HepG2 (cell line): ENCODE results near the gene ADAMTS17. TPM values are rescaled to one million over a fixed set of nuclear protein-coding genes. Genes with fewer than 3 reads are reported as not detected.

Source experiments
- ATAC-seq: fragments of 200-7000 bp; cut with Tn5 transposase; 3 replicates; pipeline ENCODE4 v1.9.1; 2020; ENCODE audit warnings: mild to moderate bottlenecking, moderate library complexity
- BruUV-seq: library from RNA; stranded (reverse); fragments of 400-500 nt; replicated peaks from 2 replicates; lab custom pipeline; 2021; lab: Mats Ljungman, UMichigan
- CTCF ChIA-PET: fragments of 300-600 bp; formaldehyde crosslinking; extraction: SDS; loops from one replicate; lab custom pipeline; 2021; ENCODE audit warnings: low total read pairs, inconsistent platforms, low intra/inter-chr PET ratio; lab: Yijun Ruan, JAX
- POLR2A ChIA-PET: fragments of 350-600 bp; sonication (Branson Sonifier 250); formaldehyde crosslinking; loops from one replicate; lab custom pipeline; 2020; ENCODE audit warnings: antibody characterized with exemption, inconsistent platforms; lab: Yijun Ruan, JAX
- DNase-seq: peaks from one replicate; pipeline ENCODE4 v3.0.0-alpha.2; 2015; ENCODE audit warnings: low spot score
- FAIRE-seq: peaks from 3 replicates; lab custom pipeline; 2011; peaks lifted over from hg19 to GRCh38; lab: Jason Lieb, UNC
- H2AFZ ChIP-seq: one replicate; pipeline ENCODE4 v1.6.1; 2011; ENCODE audit warnings: low read length, inconsistent platforms
- H3K27ac ChIP-seq: fragments of 300-600 bp; 3 replicates; pipeline ENCODE4 v1.8.0; 2011; ENCODE audit warnings: mixed run types, mild to moderate bottlenecking, mixed read lengths, low read length, inconsistent platforms; ENCODE audit not compliant: insufficient read depth; ENCODE audit errors: extremely low read length
- H3K27me3 ChIP-seq, 2 experiments: fragments of 200-600 bp in 1 of 2; 2 replicates in 1 of 2; 3 replicates in 1 of 2; pipeline versions ENCODE4 v1.6.0 to v1.8.0; 2011; ENCODE audit warnings: low read length in 2 of 2, mild to moderate bottlenecking in 2 of 2, moderate library complexity in 2 of 2, inconsistent platforms in 1 of 2; ENCODE audit not compliant: insufficient read depth in 2 of 2, control insufficient read depth in 1 of 2
- H3K36me3 ChIP-seq, 2 experiments: fragments of 200-600 bp in 1 of 2; replicated peaks in 1 of 2; 2 replicates in 1 of 2; 3 replicates in 1 of 2; pipeline versions ENCODE4 v1.5.1 to v1.8.0; 2011; ENCODE audit warnings: low read length in 2 of 2, inconsistent platforms in 1 of 2; ENCODE audit not compliant: insufficient read depth in 2 of 2, control insufficient read depth in 1 of 2
- H3K4me1 ChIP-seq: 2 replicates; pipeline ENCODE4 v1.5.1; 2012; ENCODE audit warnings: low read length, inconsistent platforms; ENCODE audit not compliant: insufficient read depth
- H3K4me2 ChIP-seq: 2 replicates; pipeline ENCODE4 v1.6.0; 2011; ENCODE audit warnings: low read depth, low read length, inconsistent platforms
- H3K4me3 ChIP-seq, 3 experiments: fragments of 200-600 bp in 1 of 3; sonication (generic), shearing (Covaris generic) in 1 of 3; replicated peaks in 1 of 3; 2 replicates each; pipeline ENCODE4 v1.5.1; 2011 to 2016; ENCODE audit warnings: low read length in 3 of 3, inconsistent platforms in 2 of 3, low read depth in 2 of 3, mild to moderate bottlenecking in 2 of 3, control low read depth in 1 of 3, mixed read lengths in 1 of 3; ENCODE audit not compliant: insufficient read depth in 1 of 3
- H3K79me2 ChIP-seq: one replicate; pipeline ENCODE4 v1.6.1; 2011; ENCODE audit warnings: low read length, inconsistent platforms; ENCODE audit not compliant: insufficient read depth
- H3K9ac ChIP-seq: 2 replicates; pipeline ENCODE4 v1.6.0; 2011; ENCODE audit warnings: mild to moderate bottlenecking, low read depth, low read length, inconsistent platforms; ENCODE audit not compliant: insufficient read depth
- H3K9me3 ChIP-seq: 2 replicates; pipeline ENCODE4 v1.5.1; 2012; ENCODE audit warnings: mild to moderate bottlenecking, low read length
- H4K20me1 ChIP-seq: 2 replicates; pipeline ENCODE4 v1.6.0; 2011; ENCODE audit warnings: inconsistent platforms, mild to moderate bottlenecking, low read length, moderate library complexity; ENCODE audit not compliant: insufficient read depth
- CBX5 ChIP-seq: sonication (generic); formaldehyde crosslinking; IDR thresholded peaks from 2 replicates; pipeline ENCODE4 v1.4.0; 2020; ENCODE audit warnings: missing genetic modification reagents, borderline replicate concordance
- CEBPB ChIP-seq: IDR thresholded peaks from 2 replicates; pipeline ENCODE4 v1.6.1; 2011; ENCODE audit warnings: low read depth, low read length, improper control_type of control experiment, borderline replicate concordance
- KLF6 ChIP-seq: IDR thresholded peaks from 2 replicates; pipeline ENCODE4 v1.8.0; 2016; ENCODE audit warnings: missing biosample characterization, missing genetic modification reagents
- NCOA5 ChIP-seq: sonication (generic); formaldehyde crosslinking; IDR thresholded peaks from 2 replicates; pipeline ENCODE4 v1.4.0; 2020; ENCODE audit warnings: missing genetic modification reagents
- ZBTB21 ChIP-seq: sonication (generic); formaldehyde crosslinking; IDR thresholded peaks from 2 replicates; pipeline ENCODE4 v1.4.0; 2020; ENCODE audit warnings: missing genetic modification reagents
- ZNF20 ChIP-seq: sonication (generic); formaldehyde crosslinking; IDR thresholded peaks from 2 replicates; pipeline ENCODE4 v1.4.0; 2020; ENCODE audit warnings: mild to moderate bottlenecking, moderate library complexity, missing genetic modification reagents
- WGBS: methylation state at CpG from one replicate; pipeline ENCODE4 v1.1.6; 2017; ENCODE audit warnings: low lambda C conversion rate; 5-methylcytosine and 5-hydroxymethylcytosine counted together
- in situ Hi-C: cut with HindIII; loops from 2 replicates; pipeline ENCODE4 v1.10.0; 2017; ENCODE audit warnings: low pct_unique_long_range_greater_than_20kb; ENCODE audit not compliant: extremely low pct_ligation_motif_present
- intact Hi-C: fragments of 100-400 bp; cut with micrococcal nuclease; formaldehyde crosslinking; loops from one replicate; pipeline ENCODE4 v1.10.0; 2022; ENCODE audit not compliant: unreplicated experiment
- polyA plus RNA-seq, 8 experiments: library from polyadenylated mRNA; depleted of rRNA in 3 of 8; stranded (reverse) in 7 of 8; unstranded in 1 of 8; fragments of >200 nt; fragmentation: Illumina TruSeq in 4 of 8; extraction: Trizol in 4 of 8; gene quantifications; 2 replicates each; pipeline versions ENCODE4 v1.2.1 to v1.2.3, GENCODE V29; 2011 to 2016; ENCODE audit warnings: low read depth in 4 of 8, missing spikeins in 1 of 8, mixed read lengths in 1 of 8; ENCODE audit not compliant: insufficient read depth in 1 of 8
- total RNA-seq, 5 experiments: library from RNA; depleted of rRNA; stranded (reverse); fragments of >200 nt; fragmentation: Illumina TruSeq; extraction: Trizol; gene quantifications; 2 replicates each; pipeline ENCODE4 v1.2.3, GENCODE V29; 2016; ENCODE audit warnings: low read depth in 1 of 5
- TF ChIP-seq, protein P1 (sequence below): IDR thresholded peaks from 2 replicates; pipeline ENCODE4 v1.6.1; 2012; ENCODE audit warnings: low read depth, low read length, improper control_type of control experiment
- TF ChIP-seq, protein P2 (sequence below): sonication (generic); formaldehyde crosslinking; IDR thresholded peaks from 2 replicates; pipeline ENCODE4 v1.8.1; 2022; ENCODE audit warnings: low read depth, mild to moderate bottlenecking, missing genetic modification reagents

ADAMTS17 gene
- total and polyA plus RNA-seq, 2 of the 13 experiments (the other 11 are each of a cell fraction or from before 2014, with no cell fraction given) = 0.02 to 0.04 TPM

DNA sequence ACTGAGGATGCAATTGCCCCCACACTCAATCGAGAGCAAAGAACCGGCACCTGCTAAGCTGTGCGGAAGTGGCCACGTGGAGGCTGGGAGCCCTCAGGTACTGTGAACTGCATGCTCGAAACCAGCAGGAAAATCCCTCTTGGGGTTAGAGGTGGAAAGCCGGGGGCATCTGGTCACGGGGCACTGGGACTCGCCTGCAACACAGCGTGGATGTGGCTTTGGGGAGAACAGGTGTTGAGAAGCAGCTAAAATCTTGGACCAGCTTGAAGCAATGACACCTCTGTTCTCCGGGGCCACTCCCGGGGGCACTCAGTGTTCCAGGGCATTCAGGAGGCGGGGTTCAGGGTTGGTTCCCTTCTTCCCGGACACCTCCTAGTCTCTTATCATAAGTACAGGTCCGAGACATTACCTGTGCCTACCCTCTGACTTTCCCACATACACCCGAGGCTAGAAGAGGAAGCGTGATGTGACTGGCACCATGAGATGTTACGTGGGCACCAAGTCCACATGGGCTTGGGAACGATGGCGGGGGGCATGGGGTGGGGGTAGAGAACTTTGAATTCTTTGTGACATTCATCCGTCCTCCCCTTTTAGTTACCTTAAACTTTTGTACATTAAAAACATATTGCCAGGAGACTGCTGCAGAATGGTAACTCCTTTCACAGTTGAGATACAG is 172.0 kb downstream of the ADAMTS17 start:
- Histone ChIP-seq H3K4me2 (no peak overlapping the region), H4K20me1 (no peaks in the 10 kb centered on the region), H2AFZ (no peak overlapping the region), H3K27ac (no peak overlapping the region), H3K9me3 (peaks cover 19% of the 10 kb centered on the region), H3K4me3 (no peak overlapping the region), H3K79me2 (no peaks in the 10 kb centered on the region), H3K36me3 (no peaks in the 10 kb centered on the region), H3K9ac (no peak overlapping the region), H3K4me1 (no peaks in the 10 kb centered on the region), H3K27me3 (no peaks in the 10 kb centered on the region)
- TF ChIP-seq CEBPB (no peak), KLF6 (CRISPR knock-in tag) (no peak), ZBTB21 (CRISPR knock-in tag) (no peak), ZNF20 (no peak), NCOA5 (CRISPR knock-in tag) (no peak), CBX5 (CRISPR knock-in tag) (no peak)
- TF ChIP-seq, protein P1, sequence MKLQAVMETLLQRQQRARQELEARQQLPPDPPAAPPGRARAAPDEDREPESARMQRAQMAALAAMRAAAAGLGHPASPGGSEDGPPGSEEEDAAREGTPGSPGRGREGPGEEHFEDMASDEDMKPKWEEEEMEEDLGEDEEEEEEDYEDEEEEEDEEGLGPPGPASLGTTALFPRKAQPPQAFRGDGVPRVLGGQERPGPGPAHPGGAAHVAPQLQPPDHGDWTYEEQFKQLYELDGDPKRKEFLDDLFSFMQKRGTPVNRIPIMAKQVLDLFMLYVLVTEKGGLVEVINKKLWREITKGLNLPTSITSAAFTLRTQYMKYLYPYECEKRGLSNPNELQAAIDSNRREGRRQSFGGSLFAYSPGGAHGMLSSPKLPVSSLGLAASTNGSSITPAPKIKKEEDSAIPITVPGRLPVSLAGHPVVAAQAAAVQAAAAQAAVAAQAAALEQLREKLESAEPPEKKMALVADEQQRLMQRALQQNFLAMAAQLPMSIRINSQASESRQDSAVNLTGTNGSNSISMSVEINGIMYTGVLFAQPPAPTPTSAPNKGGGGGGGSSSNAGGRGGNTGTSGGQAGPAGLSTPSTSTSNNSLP = no peak
- TF ChIP-seq, protein P2, sequence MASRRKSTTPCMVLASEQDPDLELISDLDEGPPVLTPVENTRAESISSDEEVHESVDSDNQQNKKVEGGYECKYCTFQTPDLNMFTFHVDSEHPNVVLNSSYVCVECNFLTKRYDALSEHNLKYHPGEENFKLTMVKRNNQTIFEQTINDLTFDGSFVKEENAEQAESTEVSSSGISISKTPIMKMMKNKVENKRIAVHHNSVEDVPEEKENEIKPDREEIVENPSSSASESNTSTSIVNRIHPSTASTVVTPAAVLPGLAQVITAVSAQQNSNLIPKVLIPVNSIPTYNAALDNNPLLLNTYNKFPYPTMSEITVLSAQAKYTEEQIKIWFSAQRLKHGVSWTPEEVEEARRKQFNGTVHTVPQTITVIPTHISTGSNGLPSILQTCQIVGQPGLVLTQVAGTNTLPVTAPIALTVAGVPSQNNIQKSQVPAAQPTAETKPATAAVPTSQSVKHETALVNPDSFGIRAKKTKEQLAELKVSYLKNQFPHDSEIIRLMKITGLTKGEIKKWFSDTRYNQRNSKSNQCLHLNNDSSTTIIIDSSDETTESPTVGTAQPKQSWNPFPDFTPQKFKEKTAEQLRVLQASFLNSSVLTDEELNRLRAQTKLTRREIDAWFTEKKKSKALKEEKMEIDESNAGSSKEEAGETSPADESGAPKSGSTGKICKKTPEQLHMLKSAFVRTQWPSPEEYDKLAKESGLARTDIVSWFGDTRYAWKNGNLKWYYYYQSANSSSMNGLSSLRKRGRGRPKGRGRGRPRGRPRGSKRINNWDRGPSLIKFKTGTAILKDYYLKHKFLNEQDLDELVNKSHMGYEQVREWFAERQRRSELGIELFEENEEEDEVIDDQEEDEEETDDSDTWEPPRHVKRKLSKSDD = no peak
- intact Hi-C loops (no loop called here), in situ Hi-C loops (no loop called here)
- no TSS peak for BruUV-seq
- no peak for ATAC-seq
- FAIRE-seq = no peak
- DNase-seq = no peak
- ChIA-PET POLR2A (no interaction called here), CTCF (no interaction called here)
- WGBS = 48% methylated on average over 19 of the region's 20 CpGs
